SK-N-MC (cell line): ENCODE measurements around the gene TMEM69.

ENCODE experiments used
- EZH2 ChIP-seq: fragments of 200-600 bp; sonication (generic); IDR thresholded peaks from one replicate; pipeline ENCODE4 v1.6.1; 2017; ENCODE audit warnings: antibody characterized with exemption
- FOXP2 ChIP-seq: optimal IDR thresholded peaks from 2 replicates; pipeline ENCODE3; 2011; ENCODE audit warnings: mild to moderate bottlenecking, moderate library complexity; ENCODE audit not compliant: insufficient read depth; ENCODE audit errors: extremely low read length, control extremely low read depth
- POLR2AphosphoS5 ChIP-seq: IDR thresholded peaks from 2 replicates; pipeline ENCODE4 v1.6.1; 2012; ENCODE audit warnings: mild to moderate bottlenecking, low read depth, low read length, borderline replicate concordance

- TF ChIP-seq EZH2 (no peak), POLR2AphosphoS5 (no peak), FOXP2 (no peak)
Measured at GRCh38 chr1:45679123-45679522, 8.9 kb upstream of the TMEM69 start.
